Activated T-cell treated with anti-CD3 and anti-CD28 coated beads, Interleukin-2, amount 50 U/mL, for 4 hours (primary cell): ENCODE results near the gene CCDC192. TPM values are rescaled to one million over a fixed set of nuclear protein-coding genes. Genes with fewer than 3 reads are reported as not detected.

Experiments used
- ATAC-seq, 2 donors: fragments of 200-7000 bp; cut with Tn5 transposase; one replicate each; pipeline ENCODE4 v1.10.0; 2021
- DNase-seq: peaks from one replicate; pipeline ENCODE4 v3.0.0-alpha.2; 2020
- H3K27me3 Mint-ChIP-seq: one replicate; pipeline ENCODE4 v1.8.0; 2021; ENCODE audit warnings: low read depth, mixed read lengths
- H3K36me3 Mint-ChIP-seq: one replicate; pipeline ENCODE4 v1.8.0; 2022; ENCODE audit warnings: mixed read lengths; ENCODE audit not compliant: insufficient read depth
- H3K4me1 Mint-ChIP-seq: one replicate; pipeline ENCODE4 v1.8.0; 2021; ENCODE audit warnings: low read depth, mixed read lengths
- H3K4me3 Mint-ChIP-seq: one replicate; pipeline ENCODE4 v1.8.0; 2021; ENCODE audit warnings: mild to moderate bottlenecking, moderate library complexity, mixed read lengths
- H3K9me3 Mint-ChIP-seq: one replicate; pipeline ENCODE4 v1.8.0; 2021; ENCODE audit warnings: mixed read lengths
- total RNA-seq, 3 donors: library from RNA; stranded (reverse); gene quantifications; one replicate each; pipeline ENCODE4 v1.2.1, GENCODE V29; 2021

CCDC192 gene
- total RNA-seq, 3 donors from 2014 or later, result not detected

DNA sequence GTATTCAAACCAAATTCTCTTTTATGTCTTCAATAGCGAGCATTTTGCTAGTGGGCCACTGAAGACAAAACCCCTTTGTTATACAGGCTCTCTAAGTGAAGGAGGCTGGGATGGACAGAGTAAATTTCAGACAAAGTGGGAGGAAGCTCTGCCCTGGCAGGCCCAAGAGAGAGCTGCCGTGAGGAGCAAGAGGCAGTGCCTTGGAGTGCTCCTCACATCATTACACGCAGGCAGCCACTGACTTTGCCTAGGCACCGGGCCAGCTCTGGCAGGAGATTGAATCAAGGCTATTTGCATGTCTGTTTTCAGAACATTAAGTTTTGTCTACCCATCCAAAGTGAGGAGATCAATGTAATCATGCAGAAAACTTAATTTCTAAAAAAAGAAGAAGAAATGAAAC lies 167.7 kb downstream of the CCDC192 start:
- H3K27me3 Mint-ChIP-seq, result peaks cover 5% of the 10 kb centered on the region
- no peaks in the 10 kb centered on the region for H3K36me3 Mint-ChIP-seq
- no peak for ATAC-seq
- no peak for DNase-seq
- no peak overlapping the region for H3K4me3 Mint-ChIP-seq
- H3K9me3 Mint-ChIP-seq, result no peaks in the 10 kb centered on the region
- H3K4me1 Mint-ChIP-seq, result no peaks in the 10 kb centered on the region

GRCh38 chr5:127871503-127872153 lies 168.4 kb downstream of the CCDC192 start:
- Mint-ChIP-seq H3K36me3 (no peaks in the 10 kb centered on the region), H3K4me3 (no peak overlapping the region), H3K27me3 (peaks cover 5% of the 10 kb centered on the region), H3K9me3 (no peaks in the 10 kb centered on the region), H3K4me1 (no peaks in the 10 kb centered on the region)
- DNase-seq (no peak), ATAC-seq (no peak)

GRCh38 chr5:127872494-127872893 lies 169.3 kb downstream of the CCDC192 start:
- no peaks in the 10 kb centered on the region for H3K4me1 Mint-ChIP-seq
- H3K4me3 Mint-ChIP-seq, result no peak overlapping the region
- ATAC-seq (no peak), DNase-seq (no peak)
- H3K9me3 Mint-ChIP-seq, result no peaks in the 10 kb centered on the region
- no peaks in the 10 kb centered on the region for H3K36me3 Mint-ChIP-seq
- peaks cover 5% of the 10 kb centered on the region for H3K27me3 Mint-ChIP-seq

DNA sequence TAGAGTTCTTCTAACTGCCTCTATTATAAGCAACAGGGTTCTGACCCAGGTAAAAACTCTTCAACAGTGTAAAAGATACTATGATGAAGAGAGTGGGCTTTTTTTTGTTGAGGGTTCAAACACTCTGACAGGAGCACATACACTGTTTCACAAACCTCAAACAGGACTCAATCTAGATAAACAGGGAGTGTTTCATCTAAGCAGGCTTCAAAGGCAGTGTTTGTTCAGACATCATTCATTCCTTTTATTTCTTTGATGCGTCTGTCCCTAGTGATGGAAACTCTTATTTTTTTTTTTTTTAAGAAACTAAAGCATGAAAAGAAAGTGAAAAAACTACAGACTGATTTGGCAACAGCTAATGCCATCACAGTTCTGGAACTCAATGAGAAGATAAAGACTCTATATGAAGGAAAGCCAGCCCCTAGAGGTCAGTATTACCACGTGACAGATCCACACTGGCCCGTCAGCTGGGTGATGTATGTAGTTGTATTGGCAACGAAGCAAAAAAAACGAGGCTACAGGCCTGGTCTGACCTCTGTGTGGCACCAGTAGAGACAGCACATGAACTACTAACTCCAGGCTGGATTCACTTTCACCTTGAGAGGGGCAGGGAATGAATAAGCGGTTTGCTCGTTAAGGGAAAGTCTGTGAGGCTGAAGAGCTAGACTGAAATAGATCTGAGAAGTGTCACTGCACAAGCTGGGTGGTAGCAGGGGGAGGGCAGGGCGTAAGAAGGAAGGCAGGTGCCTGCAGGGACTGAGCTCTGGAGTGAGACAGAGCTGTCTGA lies 172.2 kb downstream of the CCDC192 start:
- DNase-seq, result no peak
- no peak overlapping the region for H3K4me3 Mint-ChIP-seq
- peaks cover 8% of the 10 kb centered on the region for H3K27me3 Mint-ChIP-seq
- no peaks in the 10 kb centered on the region for H3K9me3 Mint-ChIP-seq
- H3K36me3 Mint-ChIP-seq, result no peaks in the 10 kb centered on the region
- ATAC-seq, result peak; percentile 60 to 66
- H3K4me1 Mint-ChIP-seq, result no peaks in the 10 kb centered on the region

DNA sequence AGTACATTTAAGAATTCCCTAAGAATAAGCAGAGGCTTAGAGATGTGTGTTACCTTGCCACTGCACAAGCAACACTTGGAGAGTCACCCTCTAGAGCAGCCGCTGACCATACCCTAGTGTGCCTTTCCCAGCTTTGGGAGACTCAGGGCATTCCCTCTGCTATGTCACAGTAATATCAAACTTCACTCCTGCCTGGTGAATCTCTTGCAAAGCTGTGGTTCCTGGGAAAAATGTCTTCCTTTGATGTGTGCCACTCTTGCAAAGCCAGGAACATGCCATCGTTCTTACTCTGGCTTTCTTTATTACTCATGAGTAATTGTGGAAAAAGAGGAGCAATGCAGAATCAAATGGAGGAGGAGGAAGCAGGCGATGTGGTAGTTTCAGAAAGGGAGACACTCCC lies 173.2 kb downstream of the CCDC192 start:
- Mint-ChIP-seq H3K27me3 (peaks cover 8% of the 10 kb centered on the region), H3K36me3 (no peaks in the 10 kb centered on the region), H3K9me3 (no peaks in the 10 kb centered on the region), H3K4me1 (no peaks in the 10 kb centered on the region), H3K4me3 (no peak overlapping the region)
- DNase-seq (no peak), ATAC-seq (no peak)

GRCh38 chr5:127878174-127878750 lies 175.1 kb downstream of the CCDC192 start:
- no peaks in the 10 kb centered on the region for H3K36me3 Mint-ChIP-seq
- no peaks in the 10 kb centered on the region for H3K9me3 Mint-ChIP-seq
- no peak for DNase-seq
- ATAC-seq, result no peak
- H3K27me3 Mint-ChIP-seq, result peaks cover 8% of the 10 kb centered on the region
- no peak overlapping the region for H3K4me3 Mint-ChIP-seq
- no peaks in the 10 kb centered on the region for H3K4me1 Mint-ChIP-seq

DNA sequence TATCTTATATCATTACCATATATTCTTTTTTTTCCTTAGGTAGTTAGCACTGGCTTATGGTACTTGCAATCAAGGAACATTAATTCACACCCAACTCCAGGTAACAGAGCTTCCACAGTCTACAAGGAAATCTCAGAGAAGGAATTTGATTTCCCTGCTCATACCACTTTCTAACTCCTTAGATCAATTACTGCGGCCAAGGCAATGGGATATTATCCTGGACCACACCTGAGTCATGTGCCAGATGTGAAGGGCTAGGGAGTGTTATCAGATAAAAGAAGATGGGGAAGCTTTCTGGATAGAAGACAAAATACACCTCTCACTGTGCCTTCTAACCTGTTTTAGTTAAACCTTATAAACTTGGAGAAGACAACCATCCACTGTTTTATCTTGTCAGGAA lies 181.2 kb downstream of the CCDC192 start:
- Mint-ChIP-seq H3K4me1 (no peaks in the 10 kb centered on the region), H3K36me3 (no peaks in the 10 kb centered on the region), H3K4me3 (no peak overlapping the region), H3K27me3 (no peaks in the 10 kb centered on the region), H3K9me3 (no peaks in the 10 kb centered on the region)
- DNase-seq (no peak), ATAC-seq (no peak)

GRCh38 chr5:127885176-127885575 lies 182.0 kb downstream of the CCDC192 start:
- Mint-ChIP-seq H3K27me3 (no peaks in the 10 kb centered on the region), H3K4me1 (no peaks in the 10 kb centered on the region), H3K9me3 (no peaks in the 10 kb centered on the region), H3K36me3 (no peaks in the 10 kb centered on the region), H3K4me3 (no peak overlapping the region)
- no peak for ATAC-seq
- DNase-seq, result no peak

DNA sequence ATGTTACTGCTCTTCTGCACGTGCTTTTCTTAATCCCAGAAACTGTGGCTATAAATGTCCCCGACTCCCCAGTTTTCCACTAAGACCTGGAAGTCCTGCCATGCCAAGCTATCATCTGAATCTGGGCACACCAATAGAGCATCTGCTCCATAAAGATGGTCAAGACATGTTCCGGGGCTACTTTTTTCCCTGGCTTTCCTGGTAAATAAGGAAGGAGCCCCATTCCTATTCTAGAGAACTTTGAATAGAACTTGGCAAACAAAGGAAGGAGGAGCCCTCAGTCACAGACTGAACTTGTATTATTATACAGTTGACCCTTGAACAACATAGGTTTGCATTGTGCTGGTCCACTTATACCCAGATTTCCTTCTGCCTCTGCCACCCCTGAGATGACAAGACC lies 182.9 kb downstream of the CCDC192 start:
- no peak for ATAC-seq
- H3K36me3 Mint-ChIP-seq, result no peaks in the 10 kb centered on the region
- no peak overlapping the region for H3K4me3 Mint-ChIP-seq
- no peak for DNase-seq
- H3K4me1 Mint-ChIP-seq, result no peaks in the 10 kb centered on the region
- no peaks in the 10 kb centered on the region for H3K27me3 Mint-ChIP-seq
- H3K9me3 Mint-ChIP-seq, result no peaks in the 10 kb centered on the region

- ATAC-seq (no peak), DNase-seq (no peak)
- Mint-ChIP-seq H3K27me3 (no peaks in the 10 kb centered on the region), H3K36me3 (no peaks in the 10 kb centered on the region), H3K4me3 (no peak overlapping the region), H3K4me1 (peaks cover 2% of the 10 kb centered on the region), H3K9me3 (no peaks in the 10 kb centered on the region)
Observed at GRCh38 chr5:127887282-127887681, 184.1 kb downstream of the CCDC192 start.

DNA sequence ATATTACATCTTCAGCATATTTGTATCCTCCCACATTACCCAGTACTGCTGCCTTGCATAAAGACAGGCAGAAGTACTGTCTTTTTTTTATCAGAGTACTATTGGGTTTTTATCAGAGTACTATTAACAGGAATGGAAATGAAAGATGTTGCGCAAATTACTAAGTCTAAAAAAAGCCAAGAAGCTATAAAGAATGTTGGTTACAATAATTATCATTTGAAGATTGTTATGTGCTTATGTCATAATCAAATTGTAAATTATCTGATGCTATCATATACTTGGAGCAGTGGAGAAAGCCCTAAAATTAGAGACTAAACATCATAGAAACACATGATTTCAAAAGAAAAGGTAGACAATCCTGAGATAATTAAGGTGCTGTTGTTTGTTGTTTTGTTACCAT lies 188.8 kb downstream of the CCDC192 start:
- ATAC-seq, result no peak
- H3K27me3 Mint-ChIP-seq, result no peaks in the 10 kb centered on the region

GRCh38 chr5:127892467-127893207 lies 189.4 kb downstream of the CCDC192 start:
- Mint-ChIP-seq H3K9me3 (no peaks in the 10 kb centered on the region), H3K4me3 (no peak overlapping the region), H3K4me1 (peaks cover 7% of the 10 kb centered on the region), H3K27me3 (no peaks in the 10 kb centered on the region), H3K36me3 (no peaks in the 10 kb centered on the region)
- no peak for ATAC-seq
- no peak for DNase-seq

More for the DNA sequence above, 188.8 kb downstream of the CCDC192 start:
- Mint-ChIP-seq H3K9me3 (no peaks in the 10 kb centered on the region), H3K36me3 (no peaks in the 10 kb centered on the region), H3K4me1 (peaks cover 7% of the 10 kb centered on the region), H3K4me3 (no peak overlapping the region)
- no peak for DNase-seq

DNA sequence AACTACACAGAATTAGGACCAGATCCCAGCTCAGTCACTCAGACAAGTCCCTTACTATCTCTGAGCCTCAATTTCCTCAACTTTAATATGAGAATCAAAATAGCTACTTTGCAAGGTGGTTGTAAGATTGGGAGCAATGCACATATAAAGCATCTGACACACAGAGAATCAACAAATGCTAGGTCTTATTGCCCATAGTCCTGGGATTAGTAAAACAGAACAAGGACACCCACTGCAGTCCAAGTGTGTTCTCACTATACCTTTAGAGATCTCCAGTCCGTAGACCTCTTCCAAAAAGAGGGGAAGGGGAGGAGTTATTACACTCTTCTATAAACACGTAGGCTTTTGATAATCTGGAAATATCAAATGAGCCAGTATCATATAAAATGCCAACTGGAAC lies 190.0 kb downstream of the CCDC192 start:
- Mint-ChIP-seq H3K9me3 (no peaks in the 10 kb centered on the region), H3K27me3 (no peaks in the 10 kb centered on the region), H3K36me3 (no peaks in the 10 kb centered on the region), H3K4me3 (no peak overlapping the region), H3K4me1 (peaks cover 7% of the 10 kb centered on the region)
- ATAC-seq (no peak), DNase-seq (no peak)

- no peaks in the 10 kb centered on the region for H3K9me3 Mint-ChIP-seq
- H3K27me3 Mint-ChIP-seq, result no peaks in the 10 kb centered on the region
- peaks cover 8% of the 10 kb centered on the region for H3K4me1 Mint-ChIP-seq
- no peak for ATAC-seq
- H3K4me3 Mint-ChIP-seq, result no peak overlapping the region
- DNase-seq, result no peak
- no peaks in the 10 kb centered on the region for H3K36me3 Mint-ChIP-seq
Observed at GRCh38 chr5:127894461-127894860, 191.3 kb downstream of the CCDC192 start.
